ENCODE data around the gene SLC25A44.

- no peak for TF ChIP-seq CTCF (IDR thresholded peaks at IDR 0.05)
- no peak for TF ChIP-seq POLR2AphosphoS5 (IDR thresholded peaks at IDR 0.05)
- TF ChIP-seq POLR2A (IDR thresholded peaks at IDR 0.05): no peak
- TF ChIP-seq EP300 (IDR thresholded peaks at IDR 0.05; ENCODE audit: low read depth): no peak
These were observed 47.5 kb downstream of the SLC25A44 start for GRCh38 chr1:156241311-156241811.
